Stimulated activated CD4-positive, alpha-beta T cell treated with anti-CD3 and anti-CD28 coated beads, TNF-alpha, amount 100 ng/mL, for 24 hours (primary cell): ENCODE data around the gene CCNI2.

Experiments used
- DNase-seq, 3 experiments: peaks; one replicate each; pipeline ENCODE4 v3.0.0-alpha.2; 2020; ENCODE audit warnings: low read depth in 3 of 3

CCNI2 gene

DNA sequence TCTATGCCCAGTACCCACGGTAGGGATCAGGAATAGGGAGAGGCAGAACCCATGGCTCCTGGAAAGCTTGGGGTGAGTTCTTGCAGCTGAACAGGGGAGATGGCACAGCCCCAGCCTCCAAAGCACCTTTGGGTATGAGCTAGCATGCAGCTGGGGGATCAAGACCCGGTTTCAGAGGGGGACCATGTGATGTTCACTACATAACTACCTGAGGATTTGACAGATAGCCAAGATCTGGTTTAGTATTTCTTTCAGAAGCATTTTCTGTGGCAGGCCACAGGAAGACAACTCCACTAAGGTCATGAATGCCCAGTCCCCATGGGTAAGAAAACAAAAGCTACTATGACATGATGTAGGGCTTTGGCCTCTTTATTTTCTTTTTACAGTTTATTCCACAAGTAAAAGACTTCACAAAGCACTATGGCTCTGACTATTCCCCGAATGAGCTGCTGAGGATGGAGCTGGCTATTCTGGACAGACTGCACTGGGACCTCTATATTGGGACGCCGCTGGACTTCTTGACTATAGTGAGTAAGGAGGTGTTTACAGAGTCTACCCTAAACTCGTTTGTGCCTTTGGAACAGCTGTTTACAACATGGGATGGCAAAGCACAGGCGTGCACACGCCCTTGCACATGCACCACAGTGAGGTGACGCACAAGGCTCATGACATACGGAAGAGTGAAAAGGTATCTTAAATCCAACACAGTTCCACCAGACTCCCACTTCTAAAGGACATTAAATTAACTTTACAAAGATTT lies 3.4 kb downstream of the CCNI2 start:
- DNase-seq = no peak

- peak in 2 of 3 experiments; percentile 26 to 41 for DNase-seq
Observed at GRCh38 chr5:132751444-132751843, 4.2 kb downstream of the CCNI2 start.

DNA sequence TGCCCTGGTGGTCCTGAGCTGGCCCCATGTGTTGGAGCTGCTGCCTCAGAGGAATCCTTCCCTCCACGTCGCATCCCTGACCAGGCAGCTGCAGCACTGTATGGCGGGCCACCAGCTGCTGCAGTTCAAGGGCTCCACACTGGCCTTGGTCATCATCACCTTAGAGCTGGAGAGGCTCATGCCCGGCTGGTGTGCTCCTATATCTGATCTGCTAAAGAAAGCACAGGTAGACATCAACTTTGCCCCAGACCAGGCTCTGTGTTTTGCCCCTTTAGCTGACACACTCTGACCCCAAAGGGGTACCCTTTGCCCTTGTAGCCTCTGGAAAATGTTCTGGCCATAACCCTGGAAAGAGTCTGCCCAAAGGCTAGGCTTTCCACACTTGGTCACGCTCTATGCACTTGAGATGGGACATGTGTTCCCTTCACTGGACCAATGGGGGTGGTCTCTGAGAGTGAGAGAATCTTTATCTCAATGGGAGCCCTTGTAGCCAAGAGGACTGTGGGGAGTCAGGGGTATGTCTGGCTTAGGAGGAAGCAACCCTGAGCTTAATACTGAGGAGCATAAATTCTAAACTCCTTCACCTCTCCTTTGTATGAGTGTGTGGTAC lies 4.8 kb downstream of the CCNI2 start:
- no peak for DNase-seq

DNA sequence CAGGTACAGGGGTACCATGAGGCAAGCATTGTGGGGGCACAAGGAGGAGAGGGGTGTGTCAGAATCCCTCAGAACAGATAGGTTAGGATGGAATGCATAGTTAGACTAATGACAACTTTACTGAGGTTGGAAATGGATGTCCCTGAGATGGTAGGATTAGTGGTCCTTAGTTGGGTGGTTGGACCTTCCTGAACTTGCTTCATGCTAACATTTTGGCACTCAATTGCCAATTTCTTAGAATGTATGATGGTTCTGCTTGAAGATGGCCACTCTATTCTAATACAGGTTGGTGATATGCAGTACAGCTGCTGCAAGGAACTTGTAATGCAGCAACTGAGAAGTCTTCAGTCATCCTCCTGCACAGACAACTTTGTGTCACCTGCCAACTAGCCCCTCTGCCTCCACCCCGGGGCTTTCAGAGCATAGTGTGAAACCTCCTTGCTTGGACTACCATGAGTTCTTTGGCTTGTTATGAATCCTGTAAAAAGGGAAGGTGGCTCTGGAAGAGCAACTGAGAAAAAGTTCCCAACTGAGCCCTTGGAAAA lies 5.4 kb downstream of the CCNI2 start:
- DNase-seq = no peak

DNA sequence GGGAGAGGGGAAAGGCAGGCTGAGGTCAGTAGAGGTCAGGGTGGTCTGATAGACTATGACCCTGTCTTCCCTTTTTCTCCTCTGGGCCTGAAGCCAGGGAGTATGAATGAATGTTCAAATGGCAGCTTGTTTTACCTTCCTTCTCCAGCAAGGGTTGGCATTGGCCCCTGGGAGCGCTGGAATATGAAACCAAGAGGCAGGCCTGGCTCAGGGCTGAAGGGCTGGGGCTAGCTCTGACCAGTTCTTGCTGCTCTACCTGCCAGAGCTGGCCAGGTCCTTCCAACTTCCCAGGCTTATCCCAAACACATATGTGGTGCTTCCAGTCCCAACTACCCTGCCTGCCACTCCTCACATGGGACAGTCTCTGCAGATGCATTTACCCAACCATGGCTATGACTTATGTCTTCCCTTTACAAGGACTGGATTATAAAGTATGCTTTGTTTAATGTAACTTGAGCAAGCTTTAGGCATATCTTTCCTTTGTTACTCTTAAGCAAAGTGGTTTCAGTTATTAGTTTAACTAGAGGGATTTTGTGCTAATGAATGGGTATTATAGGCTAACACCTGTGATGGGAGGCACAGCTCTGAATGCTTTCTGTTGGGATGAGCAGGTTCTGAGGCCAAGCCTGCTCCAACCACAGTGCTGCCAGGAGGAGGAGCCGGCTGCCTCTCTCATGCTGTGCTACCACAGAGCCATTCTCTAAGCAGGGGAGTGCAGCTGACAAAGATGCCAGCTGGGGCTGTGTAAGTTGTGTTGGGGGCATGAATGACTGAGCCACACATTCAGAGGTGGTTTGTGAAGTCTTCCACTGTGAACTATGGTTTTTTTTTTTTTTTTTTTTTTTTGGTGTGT lies 6.1 kb downstream of the CCNI2 start:
- no peak for DNase-seq

DNA sequence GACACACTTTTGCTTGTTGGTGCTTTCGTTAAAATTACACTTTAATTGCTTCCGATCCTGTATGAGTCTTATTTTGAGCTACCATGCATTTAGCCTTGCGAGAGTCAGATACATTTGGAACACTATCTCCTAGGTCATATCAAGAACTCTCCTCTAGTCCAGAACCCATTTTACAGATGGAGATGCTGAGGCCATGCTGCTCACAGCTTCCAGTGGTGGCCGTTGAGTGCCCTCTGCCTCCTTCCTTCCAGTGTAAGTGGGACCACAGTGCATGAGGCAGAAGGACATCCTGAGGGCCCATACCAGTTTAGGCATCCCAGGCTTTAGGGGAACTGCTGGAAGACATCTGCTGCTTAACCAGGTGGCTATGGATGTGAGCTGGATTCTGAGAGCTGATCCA lies 6.9 kb downstream of the CCNI2 start:
- DNase-seq = no peak

DNA sequence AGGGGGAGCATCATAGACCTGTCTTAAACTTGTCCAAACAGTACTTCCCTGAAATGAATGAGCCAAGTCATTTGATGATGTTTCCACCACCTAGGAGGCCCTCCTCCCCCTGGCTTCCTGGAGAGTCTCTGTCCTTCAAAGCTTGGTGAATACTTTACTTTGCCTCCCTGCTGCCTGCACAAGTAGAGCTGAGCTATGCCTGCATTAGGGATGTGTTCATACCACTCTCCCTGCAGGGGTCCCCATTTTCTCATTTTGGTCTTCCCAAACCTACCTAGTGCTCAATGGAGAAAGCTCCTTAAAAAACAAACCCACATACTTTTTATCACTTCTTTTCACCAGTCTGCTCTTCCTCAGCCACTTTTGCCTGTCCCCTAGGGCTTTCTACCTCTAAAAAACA lies 7.7 kb downstream of the CCNI2 start:
- no peak for DNase-seq

- no peak for DNase-seq
Observed at GRCh38 chr5:132756542-132756941, 9.3 kb downstream of the CCNI2 start.

- no peak for DNase-seq
Observed at GRCh38 chr5:132758451-132758850, 11.2 kb downstream of the CCNI2 start.

DNA sequence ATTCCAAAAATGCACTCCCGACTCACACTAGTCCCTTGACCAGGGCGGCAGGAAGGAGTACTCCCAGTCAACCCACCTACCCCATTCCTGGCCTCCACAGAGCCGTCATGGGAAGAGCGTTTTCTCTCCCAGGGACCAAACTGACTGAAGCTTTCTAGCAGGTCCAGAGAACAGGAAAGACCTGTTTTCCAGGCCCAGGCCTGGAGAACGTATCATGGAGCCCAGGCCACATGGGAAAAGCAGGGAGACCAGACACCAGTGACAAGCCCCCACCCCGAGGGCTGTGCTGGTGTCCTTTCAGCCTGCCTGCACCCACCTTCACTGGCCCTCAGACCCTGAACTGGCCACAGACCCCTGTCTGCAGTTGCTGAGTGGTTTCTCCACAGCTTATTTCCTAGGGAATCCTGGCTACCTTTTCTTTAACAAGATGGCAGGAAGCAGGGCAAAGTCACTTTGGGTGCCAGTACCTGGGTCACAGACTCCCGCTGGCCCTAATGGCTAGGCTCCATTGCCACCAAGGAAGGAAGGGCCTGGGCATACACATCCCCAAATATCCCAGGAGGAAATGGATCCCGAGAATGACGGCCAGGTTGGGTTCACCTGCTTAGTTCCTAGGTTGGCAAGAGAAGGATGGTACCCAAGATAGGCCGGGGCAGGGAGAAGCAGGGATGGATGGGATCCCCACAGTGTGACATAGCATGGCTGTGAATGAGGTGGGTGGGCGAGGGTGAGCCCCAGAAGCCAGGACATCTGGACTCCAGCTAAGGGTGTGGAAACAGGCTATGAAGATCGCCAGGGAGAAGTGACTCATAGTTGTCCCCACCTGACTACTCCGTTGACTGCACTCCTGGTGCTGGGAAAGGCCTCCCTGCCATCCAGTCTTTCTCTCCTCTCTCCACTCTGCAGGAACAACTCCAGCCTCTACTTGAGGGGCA lies 12.2 kb downstream of the CCNI2 start:
- no peak for DNase-seq

GRCh38 chr5:132760049-132760420 lies 12.8 kb downstream of the CCNI2 start:
- DNase-seq = no peak

GRCh38 chr5:132760601-132761317 lies 13.5 kb downstream of the CCNI2 start:
- DNase-seq = no peak

DNA sequence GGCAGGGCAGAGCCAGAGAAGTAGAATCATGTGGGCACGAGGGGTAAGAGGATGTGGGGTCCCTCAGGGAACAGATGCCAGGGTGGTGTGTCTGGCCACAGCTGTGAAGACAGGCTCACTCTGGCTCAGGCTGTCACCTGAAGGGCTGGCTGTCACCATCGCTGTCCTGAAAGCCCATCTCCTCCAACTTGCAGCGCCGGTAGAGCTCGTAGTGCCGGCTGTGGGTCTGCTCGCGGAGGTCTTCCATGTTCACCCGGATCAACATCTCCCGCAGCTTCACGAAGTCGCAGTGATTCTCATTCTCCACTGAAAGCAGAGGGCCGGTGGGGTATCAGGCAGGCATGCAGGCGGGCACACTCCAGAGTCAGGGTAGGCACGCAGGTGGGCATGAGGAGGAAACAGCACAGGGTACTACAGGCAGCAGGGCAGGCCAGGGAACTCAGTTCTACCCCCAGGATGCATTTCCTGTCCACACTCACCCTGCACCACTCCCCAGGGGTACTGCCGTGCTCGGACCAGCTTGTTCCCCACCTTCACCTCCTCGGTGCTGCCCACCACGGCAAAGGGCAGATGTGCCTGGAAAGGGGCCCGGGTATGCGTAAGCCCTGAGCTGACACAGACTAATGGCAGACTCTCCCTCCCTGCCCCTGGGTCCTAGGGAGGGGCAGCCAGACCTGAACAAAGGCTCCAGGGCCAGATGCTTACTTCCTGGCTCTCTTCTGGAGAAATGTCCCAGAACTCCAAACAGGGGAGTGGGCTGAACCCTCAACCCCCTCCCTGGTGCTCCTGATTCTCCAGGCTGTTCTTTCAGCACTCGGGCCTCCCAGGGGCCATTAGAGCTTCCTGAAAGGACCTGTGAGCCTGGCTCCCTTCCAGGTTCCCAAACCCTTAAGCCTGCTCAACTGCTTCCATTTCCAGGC lies 14.4 kb downstream of the CCNI2 start:
- DNase-seq = no peak

GRCh38 chr5:132762246-132763000 lies 15.2 kb downstream of the CCNI2 start:
- DNase-seq = no peak

- no peak for DNase-seq
Observed at GRCh38 chr5:132763181-132764036, 16.2 kb downstream of the CCNI2 start.

GRCh38 chr5:132764051-132764450 lies 16.8 kb downstream of the CCNI2 start:
- DNase-seq = no peak

DNA sequence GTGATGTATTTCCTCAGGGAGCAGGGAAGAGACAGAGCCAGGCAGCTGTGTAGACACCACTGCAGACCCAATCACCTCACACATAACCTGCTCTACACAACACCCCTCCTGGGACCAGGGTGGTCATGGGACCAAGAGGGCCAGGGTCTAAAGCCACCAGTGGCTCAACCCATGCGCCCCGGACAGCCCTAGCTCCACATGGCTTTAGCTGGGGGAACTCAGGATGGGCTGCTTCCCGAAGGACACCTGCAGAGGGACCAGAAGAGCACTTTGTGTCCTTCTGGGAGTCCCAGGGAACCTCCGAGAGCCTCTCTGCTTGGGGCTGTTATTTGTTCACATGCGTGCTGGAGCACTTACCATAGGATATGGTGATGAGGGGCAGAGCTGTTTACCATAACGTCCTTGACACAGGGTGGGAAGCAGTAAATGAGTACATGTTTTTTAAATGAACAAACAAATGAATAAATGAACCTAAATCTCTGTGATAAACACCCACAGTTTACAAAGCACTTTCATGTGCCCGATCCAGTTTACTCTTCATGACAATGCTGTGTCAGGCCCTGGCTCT lies 17.5 kb downstream of the CCNI2 start:
- no peak for DNase-seq
